ENCODE results near the gene TNNT3.

Gene TNNT3

GRCh38 chr11:1978720-1979473, 59.4 kb downstream of the TNNT3 start:
- TF ChIP-seq, protein P1, sequence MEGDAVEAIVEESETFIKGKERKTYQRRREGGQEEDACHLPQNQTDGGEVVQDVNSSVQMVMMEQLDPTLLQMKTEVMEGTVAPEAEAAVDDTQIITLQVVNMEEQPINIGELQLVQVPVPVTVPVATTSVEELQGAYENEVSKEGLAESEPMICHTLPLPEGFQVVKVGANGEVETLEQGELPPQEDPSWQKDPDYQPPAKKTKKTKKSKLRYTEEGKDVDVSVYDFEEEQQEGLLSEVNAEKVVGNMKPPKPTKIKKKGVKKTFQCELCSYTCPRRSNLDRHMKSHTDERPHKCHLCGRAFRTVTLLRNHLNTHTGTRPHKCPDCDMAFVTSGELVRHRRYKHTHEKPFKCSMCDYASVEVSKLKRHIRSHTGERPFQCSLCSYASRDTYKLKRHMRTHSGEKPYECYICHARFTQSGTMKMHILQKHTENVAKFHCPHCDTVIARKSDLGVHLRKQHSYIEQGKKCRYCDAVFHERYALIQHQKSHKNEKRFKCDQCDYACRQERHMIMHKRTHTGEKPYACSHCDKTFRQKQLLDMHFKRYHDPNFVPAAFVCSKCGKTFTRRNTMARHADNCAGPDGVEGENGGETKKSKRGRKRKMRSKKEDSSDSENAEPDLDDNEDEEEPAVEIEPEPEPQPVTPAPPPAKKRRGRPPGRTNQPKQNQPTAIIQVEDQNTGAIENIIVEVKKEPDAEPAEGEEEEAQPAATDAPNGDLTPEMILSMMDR (conservative IDR thresholded peaks at IDR 0.05; ENCODE audit: low read length) = no peak
- no peak overlapping the region for H3K4me3 ChIP-seq (ENCODE audit: low read length)
- DNase-seq (ENCODE audit: low read depth) = no peak

GRCh38 chr11:1979607-1980006, 60.1 kb downstream of the TNNT3 start:
- no peak for DNase-seq (ENCODE audit: low read depth)
- no peak overlapping the region for H3K4me3 ChIP-seq (ENCODE audit: low read length)
- TF ChIP-seq, protein P1 (conservative IDR thresholded peaks at IDR 0.05; ENCODE audit: low read length) = no peak

DNA sequence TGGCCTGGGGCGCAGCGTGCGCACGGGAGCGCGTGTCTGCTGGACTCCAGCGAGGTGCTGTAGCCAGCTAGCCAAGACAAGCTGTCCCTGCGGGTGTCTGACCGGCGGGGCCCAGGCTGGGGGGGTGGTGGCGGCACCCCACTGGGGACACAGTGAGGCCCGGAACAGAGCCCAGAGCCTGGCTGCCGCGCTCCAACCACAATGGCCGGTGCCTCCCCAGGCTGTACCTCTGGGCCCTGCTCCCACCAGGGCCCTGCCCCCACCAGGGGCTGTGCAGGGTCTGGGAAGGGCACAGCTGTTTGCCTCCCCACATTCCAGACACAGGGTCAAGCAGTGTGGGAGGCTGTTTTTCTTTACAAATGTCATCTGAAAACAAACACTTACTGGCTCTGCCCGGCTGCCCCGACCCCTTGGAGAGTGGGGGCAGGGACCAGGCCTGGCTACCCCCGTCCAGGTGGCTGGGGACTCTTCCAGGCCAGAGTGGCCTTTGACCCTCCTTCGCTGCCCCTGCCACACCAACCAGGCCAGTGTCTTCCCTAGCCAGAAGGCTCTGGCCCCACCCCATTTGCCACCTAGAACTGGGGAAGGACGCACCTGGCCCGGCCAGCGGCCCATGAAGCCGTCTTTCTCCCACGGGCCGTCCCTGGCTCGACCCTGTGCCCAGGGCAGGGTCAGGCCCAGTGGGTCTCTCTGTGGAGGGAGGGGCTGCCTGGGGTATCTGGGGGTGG, 63.5 kb downstream of the TNNT3 start:
- TF ChIP-seq, protein P1 (conservative IDR thresholded peaks at IDR 0.05; ENCODE audit: low read length) = no peak
- H3K4me3 ChIP-seq (ENCODE audit: low read length) = no peak overlapping the region
- no peak for DNase-seq (ENCODE audit: low read depth)

GRCh38 chr11:1983601-1983961, 64.1 kb downstream of the TNNT3 start:
- DNase-seq (ENCODE audit: low read depth) = no peak

DNA sequence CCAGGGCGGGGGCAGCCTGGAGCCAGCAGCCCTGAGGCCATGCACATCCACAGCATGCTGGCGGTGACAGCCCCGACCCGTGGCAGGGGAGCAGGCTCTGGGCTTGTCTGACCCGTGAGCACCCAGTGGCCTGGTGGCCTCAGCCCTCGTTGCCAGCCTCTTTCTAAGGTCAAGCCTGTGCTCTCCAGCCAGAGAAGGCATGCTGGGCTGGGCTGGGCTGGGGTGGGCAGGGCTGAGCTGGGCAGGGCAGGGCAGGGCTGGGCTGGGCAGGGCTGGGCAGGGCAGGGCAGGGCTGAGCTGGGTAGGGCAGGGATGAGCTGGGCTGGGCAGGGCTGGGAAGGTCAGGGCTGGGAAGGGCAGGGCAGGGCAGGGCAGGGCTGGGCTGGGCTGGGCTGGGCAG, 67.5 kb downstream of the TNNT3 start:
- H3K4me3 ChIP-seq (ENCODE audit: low read length) = no peak overlapping the region
- TF ChIP-seq, protein P1 (conservative IDR thresholded peaks at IDR 0.05; ENCODE audit: low read length) = no peak
- no peak for DNase-seq (ENCODE audit: low read depth)

More at GRCh38 chr11:1983601-1983961, 64.1 kb downstream of the TNNT3 start:
- no peak overlapping the region for H3K4me3 ChIP-seq (ENCODE audit: low read length)
- TF ChIP-seq, protein P1 (conservative IDR thresholded peaks at IDR 0.05; ENCODE audit: low read length) = no peak

DNA sequence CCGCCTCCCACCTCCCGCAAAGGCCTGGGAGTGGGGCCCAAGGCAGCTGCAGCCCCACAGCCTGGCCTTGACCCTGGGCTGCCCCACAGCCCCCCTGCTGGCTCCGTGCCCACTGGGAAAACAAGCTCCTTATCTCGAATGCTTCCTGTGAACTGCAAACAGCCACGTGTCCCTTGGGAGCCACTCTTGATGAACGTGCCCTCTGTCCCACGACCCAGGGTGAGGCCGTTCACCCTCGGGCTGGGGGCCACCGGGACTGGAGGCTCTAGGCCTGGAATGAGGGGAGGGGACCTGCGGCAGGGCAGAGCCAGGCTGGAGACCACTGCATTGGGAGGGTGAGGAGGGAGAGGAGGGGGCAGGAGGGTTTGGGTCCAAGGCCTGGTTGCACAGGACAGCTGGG, 68.7 kb downstream of the TNNT3 start:
- H3K4me3 ChIP-seq (ENCODE audit: low read length) = no peak overlapping the region
- no peak for DNase-seq (ENCODE audit: low read depth)
- TF ChIP-seq, protein P1 (conservative IDR thresholded peaks at IDR 0.05; ENCODE audit: low read length) = no peak
